A549 (cell line): Measurements from ENCODE around the gene PERCC1. TPM values are rescaled to one million over a fixed set of nuclear protein-coding genes. Genes with fewer than 3 reads are reported as not detected.

Experiments used
- ATAC-seq, 2 experiments: fragments of 200-7000 bp in 1 of 2; fragments of >200 bp in 1 of 2; cut with Nextera tagmentation in 1 of 2; cut with Tn5 transposase in 1 of 2; 3 replicates each; pipeline versions ENCODE4 v1.8.0 to v1.9.1; 2018 to 2020; ENCODE audit warnings: mild to moderate bottlenecking in 1 of 2, moderate library complexity in 1 of 2
- CTCF ChIA-PET: fragments of 300-600 bp; sonication (Branson Sonifier 250); formaldehyde crosslinking; extraction: SDS; loops from one replicate; lab custom pipeline; 2021; ENCODE audit warnings: antibody characterized with exemption, inconsistent platforms; lab: Yijun Ruan, JAX
- POLR2A ChIA-PET: fragments of 350-600 bp; formaldehyde crosslinking; extraction: SDS; loops from one replicate; lab custom pipeline; 2021; ENCODE audit warnings: antibody characterized with exemption, inconsistent platforms; lab: Yijun Ruan, JAX
- DNase-seq, 2 experiments: peaks; one replicate each; pipeline versions ENCODE4 v3.0.0 to v3.0.0-alpha.2; 2011 to 2016; ENCODE audit warnings: low read depth in 1 of 2, low spot score in 1 of 2
- FAIRE-seq: peaks from 2 replicates; lab custom pipeline; 2011; peaks lifted over from hg19 to GRCh38; lab: Jason Lieb, UNC
- H3K27ac ChIP-seq, 2 experiments: fragments of >200 bp; sonication (Bioruptor Twin); formaldehyde crosslinking; 3 replicates each; pipeline ENCODE4 v1.5.1; 2016 to 2017
- H3K4me1 ChIP-seq: fragments of >200 bp; sonication (Bioruptor Twin); formaldehyde crosslinking; 3 replicates; pipeline ENCODE4 v1.6.1; 2016
- H3K4me2 ChIP-seq: fragments of >200 bp; sonication (Bioruptor Twin); formaldehyde crosslinking; 3 replicates; pipeline ENCODE4 v1.6.1; 2016
- H3K4me3 ChIP-seq: fragments of >200 bp; sonication (Bioruptor Twin); formaldehyde crosslinking; 3 replicates; pipeline ENCODE4 v1.5.1; 2016
- H3K9me3 ChIP-seq: fragments of >200 bp; sonication (Bioruptor Twin); formaldehyde crosslinking; 3 replicates; pipeline ENCODE4 v1.6.1; 2016
- ATOH8 ChIP-seq: fragments of 250-450 bp; sonication (Bioruptor Pico); IDR thresholded peaks from 2 replicates; pipeline ENCODE4 v1.5.0; 2020; ENCODE audit warnings: low read depth, mild to moderate bottlenecking, moderate library complexity
- CHD2 ChIP-seq: fragments of 150-350 bp; IDR thresholded peaks from 2 replicates; pipeline ENCODE4 v1.6.1; 2014; ENCODE audit warnings: low read length; ENCODE audit not compliant: partially characterized antibody
- CHD4 ChIP-seq: fragments of 200-600 bp; sonication (generic); IDR thresholded peaks from 2 replicates; pipeline ENCODE4 v1.6.1; 2016; ENCODE audit warnings: antibody characterized with exemption, mild to moderate bottlenecking, borderline replicate concordance
- EHF ChIP-seq: fragments of 250-450 bp; sonication (Bioruptor Pico); IDR thresholded peaks from 2 replicates; pipeline ENCODE4 v1.5.0; 2020; ENCODE audit warnings: mild to moderate bottlenecking
- EP300 ChIP-seq, 2 experiments: fragments of >200 bp; sonication (Bioruptor Twin); formaldehyde crosslinking; IDR thresholded peaks; 2 replicates in 1 of 2; 3 replicates in 1 of 2; pipeline ENCODE4 v1.6.1; 2016 to 2017
- FOSB ChIP-seq: fragments of 250-450 bp; sonication (Bioruptor Pico); IDR thresholded peaks from 2 replicates; pipeline ENCODE4 v1.5.0; 2020; ENCODE audit warnings: mild to moderate bottlenecking, moderate library complexity
- HDAC2 ChIP-seq: fragments of 200-600 bp; sonication (generic); IDR thresholded peaks from 2 replicates; pipeline ENCODE4 v1.6.1; 2016
- HOXB13 ChIP-seq: fragments of 250-450 bp; sonication (Bioruptor Pico); IDR thresholded peaks from 2 replicates; pipeline ENCODE4 v1.5.0; 2020; ENCODE audit warnings: low read depth, mild to moderate bottlenecking, moderate library complexity
- JUNB ChIP-seq: fragments of >200 bp; sonication (Bioruptor Twin); formaldehyde crosslinking; IDR thresholded peaks from 2 replicates; pipeline ENCODE4 v1.6.1; 2016
- KDM1A ChIP-seq: fragments of 200-600 bp; sonication (generic); IDR thresholded peaks from 2 replicates; pipeline ENCODE4 v1.6.1; 2016; ENCODE audit warnings: low read depth, mild to moderate bottlenecking
- MAX ChIP-seq: IDR thresholded peaks from 2 replicates; pipeline ENCODE4 v1.6.1; 2012
- MAZ ChIP-seq: fragments of 150-350 bp; IDR thresholded peaks from 2 replicates; pipeline ENCODE4 v1.6.1; 2014; ENCODE audit warnings: antibody characterized with exemption, low read depth, low read length, borderline replicate concordance
- NFE2L2 ChIP-seq: fragments of 150-350 bp; conservative IDR thresholded peaks from 2 replicates; pipeline ENCODE4 v1.6.1; 2014; ENCODE audit warnings: low read length
- RCOR1 ChIP-seq: fragments of 150-350 bp; IDR thresholded peaks from 2 replicates; pipeline ENCODE4 v1.6.1; 2014; ENCODE audit warnings: antibody characterized with exemption, low read length, low read depth
- RNF2 ChIP-seq: fragments of 200-600 bp; sonication (generic); IDR thresholded peaks from 2 replicates; pipeline ENCODE4 v1.6.1; 2016; ENCODE audit warnings: low read depth, mild to moderate bottlenecking, antibody characterized with exemption, moderate library complexity, borderline replicate concordance
- SREBF2 ChIP-seq: fragments of 450-650 bp; IDR thresholded peaks from 2 replicates; pipeline ENCODE4 v1.6.1; 2014; ENCODE audit warnings: mild to moderate bottlenecking, moderate library complexity
- TFCP2L1 ChIP-seq: fragments of 250-450 bp; sonication (Bioruptor Pico); IDR thresholded peaks from 2 replicates; pipeline ENCODE4 v1.5.0; 2021; ENCODE audit warnings: mild to moderate bottlenecking
- ZC3H11A ChIP-seq: fragments of 450-650 bp; IDR thresholded peaks from 2 replicates; pipeline ENCODE4 v1.6.1; 2014; ENCODE audit warnings: antibody characterized with exemption, mild to moderate bottlenecking
- ZFP36 ChIP-seq: fragments of 450-650 bp; IDR thresholded peaks from 2 replicates; pipeline ENCODE4 v1.6.1; 2014; ENCODE audit warnings: borderline replicate concordance; ENCODE audit not compliant: partially characterized antibody
- ZNF302 ChIP-seq: fragments of 250-450 bp; sonication (Bioruptor Pico); IDR thresholded peaks from 2 replicates; pipeline ENCODE4 v1.9.0; 2021; ENCODE audit warnings: inconsistent platforms, mild to moderate bottlenecking, moderate library complexity
- WGBS: methylation state at CpG from one replicate; pipeline ENCODE4 v1.1.6; 2017; ENCODE audit errors: missing lambda C conversion rate; 5-methylcytosine and 5-hydroxymethylcytosine counted together
- polyA plus RNA-seq, 4 experiments: library from polyadenylated mRNA; depleted of rRNA in 3 of 4; stranded (reverse); fragments of >200 nt; fragmentation: RNase III in 1 of 4; extraction: RNeasy Plus Mini Kit Qiagen cat#74134 plus additional on column Dnase treatment in 1 of 4; gene quantifications; 2 replicates in 3 of 4; 3 replicates in 1 of 4; pipeline ENCODE4 v1.2.3, GENCODE V29; 2011 to 2017
- TF ChIP-seq, protein P1 (sequence below): fragments of 200-600 bp; sonication (generic); IDR thresholded peaks from 2 replicates; pipeline ENCODE4 v1.6.1; 2016; ENCODE audit warnings: antibody characterized with exemption, mild to moderate bottlenecking, moderate library complexity
- TF ChIP-seq, protein P2 (sequence below): fragments of >200 bp; sonication (Bioruptor Twin); formaldehyde crosslinking; IDR thresholded peaks from 2 replicates; pipeline ENCODE4 v1.6.1; 2016
- TF ChIP-seq, protein P3 (sequence below): fragments of >200 bp; sonication (Bioruptor Twin); formaldehyde crosslinking; IDR thresholded peaks from 3 replicates; pipeline ENCODE4 v1.6.1; 2016
- TF ChIP-seq, protein P4 (sequence below): IDR thresholded peaks from 2 replicates; pipeline ENCODE4 v1.6.1; 2012; ENCODE audit warnings: low read depth, borderline replicate concordance

PERCC1 gene
- polyA plus RNA-seq, 2 of the 4 experiments (the other 2 are of a cell fraction), result not detected

- no peak for TF ChIP-seq MAZ
- no peak for TF ChIP-seq ZC3H11A
- no peak for TF ChIP-seq ATOH8 (CRISPR knock-in tag)
- TF ChIP-seq, protein P1, sequence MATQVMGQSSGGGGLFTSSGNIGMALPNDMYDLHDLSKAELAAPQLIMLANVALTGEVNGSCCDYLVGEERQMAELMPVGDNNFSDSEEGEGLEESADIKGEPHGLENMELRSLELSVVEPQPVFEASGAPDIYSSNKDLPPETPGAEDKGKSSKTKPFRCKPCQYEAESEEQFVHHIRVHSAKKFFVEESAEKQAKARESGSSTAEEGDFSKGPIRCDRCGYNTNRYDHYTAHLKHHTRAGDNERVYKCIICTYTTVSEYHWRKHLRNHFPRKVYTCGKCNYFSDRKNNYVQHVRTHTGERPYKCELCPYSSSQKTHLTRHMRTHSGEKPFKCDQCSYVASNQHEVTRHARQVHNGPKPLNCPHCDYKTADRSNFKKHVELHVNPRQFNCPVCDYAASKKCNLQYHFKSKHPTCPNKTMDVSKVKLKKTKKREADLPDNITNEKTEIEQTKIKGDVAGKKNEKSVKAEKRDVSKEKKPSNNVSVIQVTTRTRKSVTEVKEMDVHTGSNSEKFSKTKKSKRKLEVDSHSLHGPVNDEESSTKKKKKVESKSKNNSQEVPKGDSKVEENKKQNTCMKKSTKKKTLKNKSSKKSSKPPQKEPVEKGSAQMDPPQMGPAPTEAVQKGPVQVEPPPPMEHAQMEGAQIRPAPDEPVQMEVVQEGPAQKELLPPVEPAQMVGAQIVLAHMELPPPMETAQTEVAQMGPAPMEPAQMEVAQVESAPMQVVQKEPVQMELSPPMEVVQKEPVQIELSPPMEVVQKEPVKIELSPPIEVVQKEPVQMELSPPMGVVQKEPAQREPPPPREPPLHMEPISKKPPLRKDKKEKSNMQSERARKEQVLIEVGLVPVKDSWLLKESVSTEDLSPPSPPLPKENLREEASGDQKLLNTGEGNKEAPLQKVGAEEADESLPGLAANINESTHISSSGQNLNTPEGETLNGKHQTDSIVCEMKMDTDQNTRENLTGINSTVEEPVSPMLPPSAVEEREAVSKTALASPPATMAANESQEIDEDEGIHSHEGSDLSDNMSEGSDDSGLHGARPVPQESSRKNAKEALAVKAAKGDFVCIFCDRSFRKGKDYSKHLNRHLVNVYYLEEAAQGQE, result no peak
- no peak for TF ChIP-seq CHD4
Observed at GRCh38 chr16:1385232-1385631, 45.6 kb upstream of the PERCC1 start (continued).

- ChIA-PET CTCF (interaction anchor here (1.5 kb wide), 1 partner anchor 26 kb away, joined by 4 read pairs; no protein-coding TSS in a partner anchor), POLR2A (no interaction called here)
- DNase-seq (no peak), ATAC-seq (no peak; a peak in 1 of 6 replicates), FAIRE-seq (no peak)
- 80% methylated on average over 7 of the region's 16 CpGs for WGBS
- Histone ChIP-seq H3K27ac (no peak overlapping the region), H3K9me3 (no peaks in the 10 kb centered on the region), H3K4me2 (no peak overlapping the region), H3K4me1 (no peaks in the 10 kb centered on the region), H3K4me3 (no peak overlapping the region)
- no peak for TF ChIP-seq EHF (CRISPR knock-in tag)
- TF ChIP-seq, protein P2, sequence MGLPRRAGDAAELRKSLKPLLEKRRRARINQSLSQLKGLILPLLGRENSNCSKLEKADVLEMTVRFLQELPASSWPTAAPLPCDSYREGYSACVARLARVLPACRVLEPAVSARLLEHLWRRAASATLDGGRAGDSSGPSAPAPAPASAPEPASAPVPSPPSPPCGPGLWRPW, result no peak
- TF ChIP-seq MAX, result no peak
- no peak for TF ChIP-seq SREBF2
- TF ChIP-seq CHD4, result no peak
- TF ChIP-seq HDAC2, result no peak
- no peak for TF ChIP-seq FOSB (CRISPR knock-in tag)
- no peak for TF ChIP-seq MAZ
- TF ChIP-seq ZC3H11A, result no peak
- no peak for TF ChIP-seq JUNB
- no peak for TF ChIP-seq EP300 (IDR thresholded peaks at IDR 0.05)
- TF ChIP-seq ZFP36, result no peak
- no peak for TF ChIP-seq HOXB13 (CRISPR knock-in tag)
- TF ChIP-seq, protein P3, sequence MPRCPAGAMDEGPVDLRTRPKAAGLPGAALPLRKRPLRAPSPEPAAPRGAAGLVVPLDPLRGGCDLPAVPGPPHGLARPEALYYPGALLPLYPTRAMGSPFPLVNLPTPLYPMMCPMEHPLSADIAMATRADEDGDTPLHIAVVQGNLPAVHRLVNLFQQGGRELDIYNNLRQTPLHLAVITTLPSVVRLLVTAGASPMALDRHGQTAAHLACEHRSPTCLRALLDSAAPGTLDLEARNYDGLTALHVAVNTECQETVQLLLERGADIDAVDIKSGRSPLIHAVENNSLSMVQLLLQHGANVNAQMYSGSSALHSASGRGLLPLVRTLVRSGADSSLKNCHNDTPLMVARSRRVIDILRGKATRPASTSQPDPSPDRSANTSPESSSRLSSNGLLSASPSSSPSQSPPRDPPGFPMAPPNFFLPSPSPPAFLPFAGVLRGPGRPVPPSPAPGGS, result no peak
- no peak for TF ChIP-seq ZNF302 (CRISPR knock-in tag)
- TF ChIP-seq RNF2, result no peak
- no peak for TF ChIP-seq TFCP2L1 (CRISPR knock-in tag)
Observed at GRCh38 chr16:1387331-1387730, 43.5 kb upstream of the PERCC1 start.

DNA sequence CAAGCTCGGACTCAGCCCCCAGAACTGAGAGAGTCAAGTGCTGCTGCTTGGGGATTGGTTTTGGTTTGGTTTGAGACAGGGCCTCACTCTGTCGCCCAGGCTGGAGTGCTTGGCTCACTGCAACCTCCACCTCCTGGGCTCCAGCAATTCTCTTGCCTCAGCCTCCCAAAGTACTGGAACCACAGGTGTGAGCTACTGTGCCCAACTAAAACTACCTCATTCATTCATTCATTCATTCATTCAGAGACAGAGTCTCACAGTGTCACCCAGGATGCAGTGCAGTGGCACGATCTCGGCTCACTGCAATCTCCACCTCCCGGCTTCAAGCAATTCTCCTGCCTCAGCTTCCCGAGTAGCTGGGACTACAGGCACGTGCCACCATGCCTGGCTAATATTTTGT is 41.1 kb upstream of the PERCC1 start:
- ChIA-PET CTCF (interaction anchor here (0.9 to 2.4 kb wide), 2 partner anchors 22 to 26 kb away, joined by 3 to 8 read pairs; no protein-coding TSS in a partner anchor), POLR2A (no interaction called here)
- DNase-seq, result no peak
- FAIRE-seq, result no peak
- H3K4me3 ChIP-seq, result no peak overlapping the region
- H3K9me3 ChIP-seq, result no peaks in the 10 kb centered on the region
- TF ChIP-seq, protein P4, sequence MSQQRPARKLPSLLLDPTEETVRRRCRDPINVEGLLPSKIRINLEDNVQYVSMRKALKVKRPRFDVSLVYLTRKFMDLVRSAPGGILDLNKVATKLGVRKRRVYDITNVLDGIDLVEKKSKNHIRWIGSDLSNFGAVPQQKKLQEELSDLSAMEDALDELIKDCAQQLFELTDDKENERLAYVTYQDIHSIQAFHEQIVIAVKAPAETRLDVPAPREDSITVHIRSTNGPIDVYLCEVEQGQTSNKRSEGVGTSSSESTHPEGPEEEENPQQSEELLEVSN, result no peak
- TF ChIP-seq RCOR1, result no peak
- TF ChIP-seq KDM1A, result no peak
- TF ChIP-seq NFE2L2, result no peak
- no peak for TF ChIP-seq HDAC2
- no peak for TF ChIP-seq CHD2
- H3K4me1 ChIP-seq, result no peaks in the 10 kb centered on the region
- 88% methylated on average over 7 of the region's 7 CpGs for whole genome bisulfite sequencing
- no peak overlapping the region for H3K4me2 ChIP-seq
- no peak for ATAC-seq
- no peak overlapping the region for H3K27ac ChIP-seq
